HTERT RPE-1 (cell line): Measurements from ENCODE around the gene MGAT5B.

Source experiments
- in situ Hi-C: fragments of 300-500 bp; cut with MboI; formaldehyde crosslinking; loops from 4 replicates; pipeline ENCODE4 v1.14.3; 2020; ENCODE audit warnings: low sequenced_read_pairs

MGAT5B gene

DNA sequence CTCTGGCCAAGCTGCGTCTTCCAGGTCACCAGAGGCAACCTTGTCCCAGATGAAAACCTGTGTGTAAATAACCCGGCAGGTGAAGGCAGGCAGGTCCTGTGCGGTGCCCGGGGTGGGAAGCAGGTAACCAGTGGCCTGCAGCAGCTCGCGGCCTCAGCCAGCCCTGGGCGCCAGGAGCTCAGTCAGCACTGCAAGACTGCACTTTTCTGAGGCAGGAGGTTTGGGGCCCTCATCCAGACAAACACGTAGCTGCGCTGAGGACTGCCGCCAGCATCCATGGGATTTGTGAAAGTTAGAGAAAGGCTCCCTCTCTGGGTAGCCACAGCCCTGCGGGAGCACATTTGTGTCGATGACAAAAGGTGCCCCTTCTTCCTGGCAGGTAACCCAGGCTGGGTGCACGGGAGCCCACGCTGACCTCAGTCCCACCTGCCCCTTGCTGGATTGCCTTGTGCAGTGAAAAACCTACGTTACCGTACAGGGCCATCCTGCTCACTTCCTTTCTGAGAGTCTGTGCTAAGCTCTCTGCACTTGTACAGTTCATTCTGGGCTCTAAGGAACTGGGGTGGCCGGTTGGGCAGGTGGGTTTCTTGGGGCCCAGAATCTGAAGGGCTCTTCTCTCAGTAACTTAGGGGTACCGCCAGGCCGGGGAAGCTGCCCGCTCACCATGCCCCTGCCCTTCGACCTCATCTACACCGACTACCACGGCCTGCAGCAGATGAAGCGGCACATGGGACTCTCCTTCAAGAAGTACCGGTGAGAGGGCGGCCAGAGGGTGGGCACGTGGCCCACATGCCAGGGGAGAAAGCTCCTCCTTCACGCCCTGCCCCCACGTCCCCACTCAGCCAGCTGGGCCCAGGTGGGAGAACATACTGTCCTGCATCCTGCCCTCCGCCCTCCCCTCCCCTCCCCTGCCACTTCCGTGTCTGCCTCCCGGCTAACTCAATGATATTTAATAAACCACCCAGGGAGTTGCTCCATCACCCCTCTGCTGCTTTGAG, 56.4 kb downstream of the MGAT5B start:
- in situ Hi-C loops = no loop called here

DNA sequence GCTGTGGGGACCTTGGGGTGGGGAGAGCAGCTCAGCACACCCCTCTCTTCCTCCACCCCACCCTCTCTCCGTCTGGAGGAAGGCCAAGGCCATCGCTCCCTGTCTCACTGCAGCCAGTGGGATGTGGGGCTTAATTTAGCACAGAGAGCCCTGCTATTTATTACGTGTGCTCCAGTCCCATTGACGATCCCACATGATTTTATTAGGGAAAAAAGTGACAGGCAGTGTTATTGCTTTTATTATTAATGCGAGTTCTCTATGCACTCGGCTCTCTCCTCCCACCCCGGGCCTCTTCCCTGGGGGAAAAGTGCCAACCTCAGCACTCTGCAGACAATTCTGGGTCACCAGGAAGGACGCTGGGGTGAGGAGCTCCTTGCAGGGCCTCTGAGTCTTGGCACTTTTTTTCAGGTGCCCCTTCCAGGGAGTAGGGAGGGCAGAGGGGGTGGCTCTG, 57.3 kb downstream of the MGAT5B start:
- in situ Hi-C loops = no loop called here

DNA sequence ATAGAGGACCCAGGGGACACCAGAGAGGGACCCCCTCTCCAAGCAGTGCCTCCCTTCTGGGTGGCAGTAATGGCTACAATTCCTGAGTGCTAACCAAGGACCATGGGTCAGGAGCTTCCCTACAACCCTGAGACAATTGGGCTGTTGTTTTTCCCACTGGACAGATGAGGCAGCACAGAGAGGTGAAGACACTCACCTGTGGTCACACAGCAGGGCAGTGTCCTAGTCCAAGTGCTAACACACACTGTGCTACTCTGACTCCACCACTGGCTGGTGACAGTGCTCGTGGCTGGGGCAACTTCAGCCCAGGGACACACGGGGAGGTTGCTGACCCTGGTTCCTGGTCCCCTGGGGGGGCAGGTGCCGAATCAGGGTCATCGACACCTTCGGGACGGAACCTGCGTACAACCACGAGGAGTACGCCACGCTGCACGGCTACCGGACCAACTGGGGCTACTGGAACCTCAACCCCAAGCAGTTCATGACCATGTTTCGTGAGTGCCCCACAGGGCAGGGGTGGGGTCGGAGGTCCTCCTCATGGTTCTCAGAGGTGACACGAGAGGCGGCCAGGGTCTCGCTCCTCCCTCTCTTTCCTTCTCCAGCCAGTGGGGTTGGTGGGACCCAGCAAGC, 58.1 kb downstream of the MGAT5B start:
- in situ Hi-C loops = no loop called here

DNA sequence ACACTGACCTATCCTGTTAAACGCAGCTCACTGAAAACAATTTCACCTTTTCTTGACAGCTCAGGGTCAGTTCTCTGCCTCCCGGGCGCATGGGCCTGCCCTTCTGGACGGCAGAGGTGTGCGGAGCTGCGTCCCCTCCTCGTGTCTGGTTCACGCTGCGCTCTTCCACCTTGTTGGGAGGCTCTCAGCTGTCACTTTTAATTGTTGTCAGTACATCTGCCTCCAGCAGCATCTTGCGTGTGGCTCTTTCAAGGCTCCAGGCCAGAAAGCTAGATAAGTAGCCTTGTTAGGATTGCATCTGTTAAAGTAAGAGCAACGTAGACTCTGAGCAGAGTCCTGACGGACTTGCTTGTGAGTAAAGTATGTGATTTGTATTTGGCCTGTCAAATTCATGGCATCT, 59.4 kb downstream of the MGAT5B start:
- in situ Hi-C loops = no loop called here

DNA sequence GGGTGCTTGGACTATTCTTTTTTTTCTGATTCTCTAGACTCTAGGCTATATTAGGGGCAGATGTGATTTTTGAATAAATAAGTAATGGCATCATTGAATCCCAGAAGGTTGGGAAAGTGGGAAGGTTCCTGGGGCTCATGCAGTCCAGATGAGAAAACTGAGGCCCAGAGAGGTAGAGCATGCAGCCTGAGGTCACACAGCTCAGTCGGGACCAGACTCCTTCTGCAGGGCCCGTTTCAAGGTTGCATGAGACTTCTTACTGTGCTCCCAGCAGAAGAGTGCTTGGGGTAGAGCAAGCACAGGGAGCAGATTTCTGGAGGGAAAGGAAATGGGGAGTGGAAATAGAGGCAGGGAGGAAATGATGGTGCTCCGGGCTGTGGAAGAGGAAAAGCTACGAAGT, 59.8 kb downstream of the MGAT5B start:
- in situ Hi-C loops = no loop called here

DNA sequence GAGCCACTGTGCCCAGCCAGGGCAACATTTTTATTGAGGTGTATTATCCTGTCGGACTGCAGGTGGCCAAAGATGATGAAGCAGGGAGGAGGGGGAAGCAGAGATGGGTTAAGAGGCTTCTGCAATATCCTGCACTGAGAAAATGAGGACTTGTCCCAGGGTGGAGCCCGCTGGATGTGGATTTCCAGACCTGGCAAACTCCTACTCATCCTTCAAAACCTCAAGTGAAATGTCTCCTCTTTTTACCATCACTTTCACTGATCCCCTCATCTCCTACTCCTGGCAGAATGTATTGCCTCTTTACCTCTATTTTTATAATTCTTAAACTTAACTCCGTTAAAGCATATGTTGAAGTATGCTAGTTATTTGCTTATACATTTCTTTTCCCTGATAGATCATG, 60.9 kb downstream of the MGAT5B start:
- in situ Hi-C loops = no loop called here

DNA sequence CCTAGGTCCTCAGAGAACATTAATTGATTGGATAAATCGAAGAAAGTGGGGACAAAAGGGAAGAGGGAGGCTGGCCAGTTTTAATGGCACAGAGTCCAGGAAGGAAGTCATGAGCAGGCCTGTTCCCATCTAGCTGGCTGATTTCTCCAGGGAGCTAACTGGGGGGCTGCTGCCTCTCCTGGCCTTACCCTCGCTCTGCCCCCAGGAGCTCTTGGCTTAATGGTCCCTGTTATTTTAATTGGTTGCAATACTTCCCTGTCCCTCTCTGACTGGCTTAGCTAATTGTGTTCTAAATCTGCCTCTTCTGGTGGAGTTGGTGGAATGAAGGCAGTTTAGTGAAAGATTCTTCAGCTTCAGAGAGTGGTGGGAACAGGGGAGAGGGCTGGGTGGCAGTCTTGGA, 61.4 kb downstream of the MGAT5B start:
- in situ Hi-C loops = no loop called here

DNA sequence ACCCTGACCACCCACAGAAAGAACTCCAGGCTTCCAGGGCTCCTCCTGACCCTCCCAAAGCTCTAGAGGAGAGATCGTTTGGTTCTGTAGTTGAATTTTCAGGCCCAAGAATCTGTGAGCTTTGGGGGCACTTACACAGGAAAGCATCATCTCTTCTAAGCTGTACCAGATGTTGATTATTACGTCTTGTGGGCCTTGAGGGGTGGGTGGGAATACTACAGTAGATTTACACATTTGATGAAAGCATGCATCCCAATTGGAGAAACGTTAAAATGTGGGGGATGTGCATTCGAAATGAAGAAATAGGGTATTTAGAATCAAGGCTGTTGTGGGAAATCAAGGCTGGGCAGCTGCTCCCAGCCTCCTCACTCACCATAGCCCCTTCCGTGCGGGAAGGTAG, 61.9 kb downstream of the MGAT5B start:
- in situ Hi-C loops = no loop called here

DNA sequence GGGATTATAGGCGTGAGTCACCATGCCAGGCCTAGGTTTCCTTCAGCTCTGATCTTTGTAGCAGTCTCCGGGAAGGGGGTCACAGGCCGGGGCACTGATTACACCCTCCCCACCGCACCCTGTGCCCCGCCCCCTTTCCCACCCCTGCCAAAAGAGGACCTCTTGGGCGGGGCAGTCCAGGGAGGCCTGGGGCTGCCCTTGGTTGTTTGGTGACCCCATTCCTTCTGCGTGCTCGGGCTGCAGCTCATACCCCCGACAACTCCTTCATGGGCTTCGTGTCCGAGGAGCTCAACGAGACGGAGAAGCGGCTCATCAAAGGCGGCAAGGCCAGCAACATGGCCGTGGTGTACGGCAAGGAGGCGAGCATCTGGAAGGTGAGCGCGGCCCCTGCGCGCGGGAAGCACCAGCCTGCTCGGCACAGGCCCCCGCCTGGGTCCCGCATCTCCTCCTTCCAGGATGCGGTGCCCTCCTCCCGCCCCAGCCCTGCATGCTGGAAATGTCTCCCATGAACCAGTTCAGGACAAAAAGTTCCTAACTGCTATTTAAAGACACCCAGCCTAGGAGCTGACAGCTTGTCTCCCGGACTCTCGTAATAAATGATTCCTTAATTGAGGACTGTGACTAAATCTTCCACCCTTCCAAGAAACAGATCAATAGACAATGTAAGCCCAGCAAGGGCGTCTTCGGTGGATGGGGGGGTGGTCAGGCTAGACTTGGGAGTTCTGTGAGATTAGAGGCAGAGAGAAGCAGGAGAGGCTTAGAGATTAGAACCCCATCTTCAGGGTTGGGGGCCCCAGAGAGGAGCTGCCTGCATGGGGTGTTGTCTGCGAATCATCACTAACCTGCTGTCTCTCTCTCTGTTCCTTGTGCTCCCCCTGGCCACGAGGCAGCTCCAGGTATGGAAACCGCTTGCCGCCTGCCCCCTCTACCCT, 64.5 kb downstream of the MGAT5B start:
- in situ Hi-C loops = no loop called here

DNA sequence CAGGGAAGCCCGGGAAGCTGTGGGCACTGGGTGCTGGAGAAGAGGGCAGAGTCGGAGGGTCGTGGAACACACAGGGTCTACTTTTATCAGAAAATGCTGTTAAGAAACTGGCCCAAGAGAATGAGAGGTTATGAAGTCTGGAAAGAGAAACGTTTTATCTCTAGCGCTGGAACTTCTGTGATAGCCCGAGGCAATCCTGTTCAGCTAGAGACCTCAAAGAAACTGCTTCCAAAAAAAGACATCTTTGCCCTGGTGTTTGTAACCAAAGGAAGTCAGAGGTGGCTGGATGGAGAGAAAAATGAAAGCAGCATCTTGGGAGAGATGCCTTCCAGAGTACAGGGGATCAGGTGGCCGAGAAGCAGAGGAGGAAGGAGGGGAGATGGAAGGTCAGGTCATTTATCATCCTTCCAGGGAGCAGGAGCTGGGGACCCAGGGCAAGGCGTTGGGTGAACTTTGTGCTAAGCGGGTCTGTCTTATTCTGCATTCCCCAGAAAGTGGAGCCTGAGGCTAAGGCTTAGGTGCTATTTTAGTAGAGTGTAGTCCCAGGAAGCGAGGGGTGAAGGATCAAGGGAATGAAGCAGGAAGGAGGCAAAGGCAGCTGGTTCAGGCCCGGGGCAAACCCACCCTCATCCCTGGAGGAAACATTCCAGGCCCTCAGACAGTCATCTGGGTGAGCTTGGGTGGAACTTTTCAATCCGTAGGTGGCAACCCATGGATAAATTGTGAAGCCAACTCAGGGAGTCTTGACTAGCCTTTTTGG, 66.5 kb downstream of the MGAT5B start:
- in situ Hi-C loops = no loop called here

DNA sequence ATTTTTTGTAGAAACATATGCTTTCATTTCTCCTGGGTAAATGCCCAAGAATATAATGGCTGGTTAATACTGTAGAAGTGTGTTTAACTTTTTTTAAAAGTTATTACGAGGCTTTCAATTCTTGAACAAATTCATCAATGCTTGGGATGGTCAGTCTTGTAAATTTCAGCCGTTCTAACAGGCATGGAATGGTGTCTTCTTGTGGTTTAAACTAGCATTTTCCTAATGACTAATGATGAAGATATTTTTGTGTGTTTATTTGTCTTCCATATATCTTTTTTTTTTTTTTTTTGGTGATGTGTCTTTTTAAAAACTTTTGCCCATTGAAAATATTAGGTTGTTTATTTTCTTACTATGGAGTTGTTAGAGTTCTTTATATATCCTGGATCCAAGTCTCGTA, 67.1 kb downstream of the MGAT5B start:
- in situ Hi-C loops = no loop called here

DNA sequence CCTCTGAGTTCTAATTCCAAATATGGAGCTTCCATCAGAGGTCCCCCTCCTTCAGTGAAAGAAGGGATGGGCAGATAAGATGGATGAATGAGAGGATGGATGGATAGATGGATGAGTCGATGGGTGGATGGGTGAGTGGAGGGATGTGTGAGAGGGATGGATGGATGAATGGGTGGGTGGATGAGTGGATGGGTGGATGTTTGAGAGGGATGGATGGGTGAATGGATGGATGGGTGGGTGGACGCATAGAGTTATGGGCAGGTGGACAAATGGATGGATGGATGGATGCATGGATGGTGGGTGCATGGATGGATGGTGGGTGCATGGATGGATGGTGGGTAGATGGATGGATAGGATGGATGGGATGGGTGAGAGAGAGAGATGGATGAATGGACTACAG, 69.0 kb downstream of the MGAT5B start:
- in situ Hi-C loops = no loop called here

DNA sequence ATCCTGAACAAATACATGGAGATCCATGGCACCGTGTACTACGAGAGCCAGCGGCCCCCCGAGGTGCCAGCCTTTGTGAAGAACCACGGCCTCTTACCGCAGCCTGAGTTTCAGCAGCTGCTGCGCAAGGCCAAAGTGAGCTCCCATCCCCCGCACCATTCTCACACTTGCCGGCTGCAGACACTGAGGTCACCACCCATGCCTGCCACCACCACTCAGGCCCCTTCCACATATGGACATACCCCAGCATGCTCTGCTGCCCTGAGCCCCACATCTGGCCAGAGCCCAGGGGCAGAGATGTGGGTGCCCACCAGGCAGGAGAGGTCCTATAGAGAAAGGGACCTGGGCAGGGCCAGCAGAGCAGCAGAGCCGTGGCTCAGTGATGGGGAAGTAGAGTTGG, 69.8 kb downstream of the MGAT5B start:
- in situ Hi-C loops = no loop called here

DNA sequence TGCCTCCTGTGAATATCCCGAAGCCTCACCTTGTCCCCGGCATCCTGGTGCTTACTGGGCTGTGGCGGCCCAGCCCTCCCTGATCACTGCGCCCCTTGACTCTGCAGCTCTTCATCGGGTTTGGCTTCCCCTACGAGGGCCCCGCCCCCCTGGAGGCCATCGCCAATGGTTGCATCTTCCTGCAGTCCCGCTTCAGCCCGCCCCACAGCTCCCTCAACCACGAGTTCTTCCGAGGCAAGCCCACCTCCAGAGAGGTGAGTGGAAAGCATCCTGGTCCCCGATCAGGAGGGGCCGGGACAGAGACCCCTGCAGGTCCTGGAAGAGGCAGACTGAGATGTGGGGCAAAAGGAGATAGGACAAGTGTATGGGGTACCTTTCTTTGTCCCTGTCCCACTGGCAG, 72.1 kb downstream of the MGAT5B start:
- in situ Hi-C loops = no loop called here

DNA sequence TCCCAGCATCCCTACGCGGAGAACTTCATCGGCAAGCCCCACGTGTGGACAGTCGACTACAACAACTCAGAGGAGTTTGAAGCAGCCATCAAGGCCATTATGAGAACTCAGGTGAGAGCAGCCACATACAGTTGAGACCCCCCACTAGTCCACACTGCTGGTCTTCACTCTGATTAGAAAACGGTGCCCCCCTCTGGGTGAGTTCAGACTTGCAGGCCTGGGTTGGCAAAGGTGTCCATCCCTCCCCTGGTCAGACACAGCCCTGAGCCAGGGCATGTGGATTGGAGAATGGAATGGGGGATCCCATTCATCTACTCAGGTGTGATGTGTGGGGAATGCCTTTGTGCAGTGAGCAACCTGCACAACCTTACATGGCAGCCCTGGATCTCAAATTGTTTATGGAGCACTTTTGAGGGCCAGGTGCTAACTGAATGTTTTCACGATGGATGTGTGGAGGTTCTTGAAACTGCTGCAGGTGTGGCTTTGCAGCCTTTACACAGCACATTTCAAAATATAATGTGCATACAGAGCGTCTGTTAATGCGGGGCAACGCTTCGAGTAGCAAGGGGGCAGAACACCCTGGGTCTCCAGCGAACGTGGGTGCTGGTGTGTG, 72.6 kb downstream of the MGAT5B start:
- in situ Hi-C loops = no loop called here

DNA sequence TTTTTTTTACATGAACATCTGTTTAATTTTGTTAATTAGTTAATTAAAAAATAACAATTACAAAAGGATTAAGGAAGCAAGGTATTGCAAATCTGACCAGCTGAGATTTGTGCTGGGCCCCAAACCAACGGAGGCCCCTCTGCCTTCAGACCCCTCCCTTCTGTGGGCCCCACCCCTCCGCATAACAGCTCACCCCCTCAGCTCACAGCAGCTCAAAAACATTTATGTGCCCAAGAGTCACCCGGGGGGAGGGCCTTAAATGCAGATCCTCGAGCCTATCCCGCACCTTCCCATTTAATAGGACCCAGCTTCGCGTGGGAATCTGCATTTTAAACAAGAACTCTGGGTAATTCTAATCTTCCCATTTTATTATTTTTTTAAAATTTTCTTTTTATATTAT, 75.0 kb downstream of the MGAT5B start:
- in situ Hi-C loops = no loop called here

DNA sequence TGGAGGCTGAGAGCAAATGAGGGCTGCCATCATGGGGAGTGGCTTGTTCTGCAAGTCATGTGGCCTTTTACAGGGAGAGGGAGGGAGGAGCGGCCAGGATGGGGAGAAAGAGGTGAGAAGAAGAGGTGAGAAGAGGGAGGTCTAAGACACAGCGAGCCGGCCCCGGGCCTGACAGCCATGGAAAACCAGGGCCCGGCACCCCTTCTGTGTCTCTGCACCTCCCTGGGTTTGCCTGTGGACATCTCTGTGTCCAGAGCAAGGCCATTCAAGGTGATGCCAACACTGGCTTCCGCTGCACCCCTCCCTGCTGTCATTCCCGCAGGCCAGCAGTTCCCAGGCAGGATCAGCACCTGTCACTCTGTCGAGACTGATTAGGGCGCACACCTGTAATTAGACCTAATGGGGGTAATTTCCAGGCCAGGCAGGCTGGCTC, 75.6 kb downstream of the MGAT5B start:
- in situ Hi-C loops = no loop called here

DNA sequence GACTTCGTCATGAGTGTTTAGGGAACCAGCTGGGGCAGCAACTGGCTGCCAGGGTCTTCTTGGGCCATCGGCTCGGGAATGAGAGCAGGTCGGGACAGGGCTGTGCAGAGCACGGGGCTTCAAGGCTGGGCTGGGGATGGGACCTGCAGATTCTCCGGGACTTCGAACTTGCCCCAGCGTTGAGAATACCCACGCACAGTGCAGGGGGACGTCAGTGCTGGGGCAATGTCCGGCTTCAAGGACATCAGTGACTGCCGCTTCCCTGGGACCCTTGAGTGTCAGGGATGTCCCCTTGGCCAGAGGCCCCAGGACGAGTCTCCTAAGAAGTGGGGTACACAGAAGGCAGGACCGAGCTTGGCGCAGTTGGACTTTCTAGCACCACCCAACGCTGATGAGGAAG, 76.3 kb downstream of the MGAT5B start:
- in situ Hi-C loops = no loop called here

DNA sequence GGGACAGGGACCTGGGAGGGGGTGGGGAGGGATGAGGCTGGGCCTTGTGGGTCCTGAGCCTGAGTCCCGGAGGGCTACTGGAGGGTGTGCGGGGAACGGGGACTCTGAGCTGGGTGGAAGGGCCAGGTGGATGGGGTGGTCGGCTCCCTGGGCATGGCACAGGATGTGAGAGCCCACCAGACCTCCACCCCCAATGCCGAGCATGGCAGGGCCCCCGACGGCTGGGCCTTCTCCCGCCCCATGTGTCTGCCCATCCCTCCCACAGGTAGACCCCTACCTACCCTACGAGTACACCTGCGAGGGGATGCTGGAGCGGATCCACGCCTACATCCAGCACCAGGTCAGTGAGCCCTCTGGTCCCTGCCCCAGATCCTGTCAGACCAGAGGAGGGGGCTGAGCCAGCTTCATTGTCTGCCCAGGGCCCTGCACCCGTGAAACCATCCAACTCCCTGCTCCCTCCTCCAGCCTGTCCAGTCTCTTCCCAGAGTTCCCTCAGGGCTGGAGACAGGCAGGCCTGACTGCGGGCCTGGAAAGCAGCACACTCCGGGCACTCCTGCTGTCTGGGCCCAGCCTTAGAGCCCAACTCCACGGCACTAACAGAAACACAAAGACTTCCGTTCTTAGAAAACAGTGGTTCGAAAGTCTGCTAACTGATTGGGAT, 78.0 kb downstream of the MGAT5B start:
- in situ Hi-C loops = no loop called here

DNA sequence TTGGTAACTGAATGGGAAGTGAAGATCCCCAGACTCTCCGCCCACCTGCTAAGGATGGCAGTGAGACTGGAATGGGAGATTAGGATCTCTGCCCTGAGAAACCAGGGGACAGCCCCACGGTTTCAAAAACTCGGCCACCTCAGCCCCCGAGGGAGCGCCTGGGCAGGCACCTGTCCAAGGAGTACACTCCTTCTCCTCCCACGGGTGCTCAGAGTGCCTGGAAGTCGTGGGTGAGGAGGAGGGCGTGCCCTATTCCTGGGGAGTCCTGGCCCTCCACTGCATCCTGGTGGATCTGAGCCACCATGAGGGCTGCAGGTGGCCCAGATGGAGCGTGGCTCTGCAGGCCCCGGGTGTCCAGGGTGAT, 78.5 kb downstream of the MGAT5B start:
- in situ Hi-C loops = no loop called here
